ENCODE measurements around the gene BANP. TPM values are rescaled to one million over a fixed set of nuclear protein-coding genes. Genes with fewer than 3 reads are reported as not detected.

BANP gene
- total RNA-seq, 1 experiment from 2014 or later, result 22.6 TPM

DNA sequence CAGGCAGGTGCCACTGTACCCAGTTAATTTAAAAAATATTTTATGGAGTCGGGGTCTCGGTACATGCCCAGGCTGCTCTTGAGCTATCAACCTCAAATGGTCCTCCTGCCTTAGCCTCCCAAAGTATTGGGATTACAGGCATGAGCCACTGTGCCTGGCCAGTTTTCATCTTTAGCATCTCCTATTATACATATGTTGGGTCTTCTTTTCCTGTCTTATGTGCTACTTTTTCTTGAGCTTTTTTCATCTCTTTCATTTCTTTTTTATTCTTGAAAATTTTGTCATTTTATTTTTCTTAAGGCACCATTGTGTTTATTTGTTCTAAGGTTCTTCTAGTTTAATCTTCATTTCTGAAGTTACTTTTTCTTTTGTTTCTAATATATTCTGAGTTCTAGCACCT, 20.7 kb downstream of the BANP start:
- in situ Hi-C loops (cut with HindIII; ENCODE audit: low pct_unique_long_range_greater_than_20kb, low sequenced_read_pairs) (no loop called here), intact Hi-C loops (cut with micrococcal nuclease; ENCODE audit: unreplicated experiment) (no loop called here)
- DNase-seq (ENCODE audit: low read depth, low spot score) (no peak), ATAC-seq (no peak)
- H3K4me3 ChIP-seq (ENCODE audit: low read depth in 2 of 2, low read length in 2 of 2), result no peak overlapping the region
- no peaks in the 10 kb centered on the region for H3K27me3 ChIP-seq (ENCODE audit: control insufficient read depth, insufficient read depth, low read length)
- H3K9me3 ChIP-seq (ENCODE audit: control insufficient read depth, insufficient read depth, low read depth, low read length), result peaks cover 5% of the 10 kb centered on the region; the same call in 1 of the 2 replicates
- no peak overlapping the region for H3K27ac ChIP-seq (ENCODE audit: low read length)
- ChIA-PET CTCF (no interaction called here), POLR2A (interaction anchor here (0.6 kb wide), 1 partner anchor 215 kb away, joined by 3 read pairs; no protein-coding TSS in a partner anchor)
- no TSS peak for BruUV-seq (replicated peaks)
- no peaks in the 10 kb centered on the region for H3K36me3 ChIP-seq (ENCODE audit: control insufficient read depth, insufficient read depth, low read length)
- H3K4me1 ChIP-seq (ENCODE audit: control insufficient read depth, insufficient read depth, low read length), result no peaks in the 10 kb centered on the region; the same call in 1 of the 2 replicates
- TF ChIP-seq POLR2AphosphoS5 (IDR thresholded peaks at IDR 0.05; ENCODE audit: low read depth, low read length), result no peak
- no peak for TF ChIP-seq SIN3A (IDR thresholded peaks at IDR 0.05; ENCODE audit: borderline replicate concordance, insufficient read depth, low read depth, low read length)
- TF ChIP-seq, protein P1, sequence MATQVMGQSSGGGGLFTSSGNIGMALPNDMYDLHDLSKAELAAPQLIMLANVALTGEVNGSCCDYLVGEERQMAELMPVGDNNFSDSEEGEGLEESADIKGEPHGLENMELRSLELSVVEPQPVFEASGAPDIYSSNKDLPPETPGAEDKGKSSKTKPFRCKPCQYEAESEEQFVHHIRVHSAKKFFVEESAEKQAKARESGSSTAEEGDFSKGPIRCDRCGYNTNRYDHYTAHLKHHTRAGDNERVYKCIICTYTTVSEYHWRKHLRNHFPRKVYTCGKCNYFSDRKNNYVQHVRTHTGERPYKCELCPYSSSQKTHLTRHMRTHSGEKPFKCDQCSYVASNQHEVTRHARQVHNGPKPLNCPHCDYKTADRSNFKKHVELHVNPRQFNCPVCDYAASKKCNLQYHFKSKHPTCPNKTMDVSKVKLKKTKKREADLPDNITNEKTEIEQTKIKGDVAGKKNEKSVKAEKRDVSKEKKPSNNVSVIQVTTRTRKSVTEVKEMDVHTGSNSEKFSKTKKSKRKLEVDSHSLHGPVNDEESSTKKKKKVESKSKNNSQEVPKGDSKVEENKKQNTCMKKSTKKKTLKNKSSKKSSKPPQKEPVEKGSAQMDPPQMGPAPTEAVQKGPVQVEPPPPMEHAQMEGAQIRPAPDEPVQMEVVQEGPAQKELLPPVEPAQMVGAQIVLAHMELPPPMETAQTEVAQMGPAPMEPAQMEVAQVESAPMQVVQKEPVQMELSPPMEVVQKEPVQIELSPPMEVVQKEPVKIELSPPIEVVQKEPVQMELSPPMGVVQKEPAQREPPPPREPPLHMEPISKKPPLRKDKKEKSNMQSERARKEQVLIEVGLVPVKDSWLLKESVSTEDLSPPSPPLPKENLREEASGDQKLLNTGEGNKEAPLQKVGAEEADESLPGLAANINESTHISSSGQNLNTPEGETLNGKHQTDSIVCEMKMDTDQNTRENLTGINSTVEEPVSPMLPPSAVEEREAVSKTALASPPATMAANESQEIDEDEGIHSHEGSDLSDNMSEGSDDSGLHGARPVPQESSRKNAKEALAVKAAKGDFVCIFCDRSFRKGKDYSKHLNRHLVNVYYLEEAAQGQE (IDR thresholded peaks at IDR 0.05; ENCODE audit: insufficient read depth in 1 of 2, low read depth in 2 of 2, low read length in 1 of 2), result no peak
- TF ChIP-seq, protein P2, sequence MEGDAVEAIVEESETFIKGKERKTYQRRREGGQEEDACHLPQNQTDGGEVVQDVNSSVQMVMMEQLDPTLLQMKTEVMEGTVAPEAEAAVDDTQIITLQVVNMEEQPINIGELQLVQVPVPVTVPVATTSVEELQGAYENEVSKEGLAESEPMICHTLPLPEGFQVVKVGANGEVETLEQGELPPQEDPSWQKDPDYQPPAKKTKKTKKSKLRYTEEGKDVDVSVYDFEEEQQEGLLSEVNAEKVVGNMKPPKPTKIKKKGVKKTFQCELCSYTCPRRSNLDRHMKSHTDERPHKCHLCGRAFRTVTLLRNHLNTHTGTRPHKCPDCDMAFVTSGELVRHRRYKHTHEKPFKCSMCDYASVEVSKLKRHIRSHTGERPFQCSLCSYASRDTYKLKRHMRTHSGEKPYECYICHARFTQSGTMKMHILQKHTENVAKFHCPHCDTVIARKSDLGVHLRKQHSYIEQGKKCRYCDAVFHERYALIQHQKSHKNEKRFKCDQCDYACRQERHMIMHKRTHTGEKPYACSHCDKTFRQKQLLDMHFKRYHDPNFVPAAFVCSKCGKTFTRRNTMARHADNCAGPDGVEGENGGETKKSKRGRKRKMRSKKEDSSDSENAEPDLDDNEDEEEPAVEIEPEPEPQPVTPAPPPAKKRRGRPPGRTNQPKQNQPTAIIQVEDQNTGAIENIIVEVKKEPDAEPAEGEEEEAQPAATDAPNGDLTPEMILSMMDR (IDR thresholded peaks at IDR 0.05), result no peak

DNA sequence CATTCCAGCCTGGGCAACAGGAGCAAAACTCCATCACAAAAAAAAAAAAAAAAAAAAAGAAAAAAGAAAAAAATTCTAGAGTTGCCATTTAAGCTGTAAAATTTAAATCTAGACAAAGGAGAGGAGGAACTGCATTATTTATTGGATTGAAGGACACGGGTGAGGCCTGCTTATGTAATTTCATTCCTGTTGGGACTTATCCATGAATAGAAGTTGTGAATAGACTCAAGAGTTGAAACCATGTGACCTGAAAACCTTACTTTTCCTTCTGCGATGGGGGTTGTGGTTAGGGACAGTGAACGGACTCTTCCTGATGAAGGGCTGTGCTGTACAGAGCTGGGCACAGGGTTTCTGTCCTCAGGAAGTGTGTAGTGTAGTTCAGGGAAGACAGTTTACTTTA, 22.5 kb downstream of the BANP start:
- intact Hi-C loops (cut with micrococcal nuclease; ENCODE audit: unreplicated experiment), result no loop called here
- TF ChIP-seq POLR2AphosphoS5 (IDR thresholded peaks at IDR 0.05; ENCODE audit: low read depth, low read length) (no peak), TCF7L2 (IDR thresholded peaks at IDR 0.05; ENCODE audit: low read depth, low read length) (no peak), SIN3A (IDR thresholded peaks at IDR 0.05; ENCODE audit: borderline replicate concordance, insufficient read depth, low read depth, low read length) (no peak)
- TF ChIP-seq, protein P2 (IDR thresholded peaks at IDR 0.05), result no peak
- TF ChIP-seq, protein P1 (IDR thresholded peaks at IDR 0.05; ENCODE audit: insufficient read depth in 1 of 2, low read depth in 2 of 2, low read length in 1 of 2), result no peak
- in situ Hi-C loops (cut with HindIII; ENCODE audit: low pct_unique_long_range_greater_than_20kb, low sequenced_read_pairs), result no loop called here
- Histone ChIP-seq H3K27me3 (ENCODE audit: control insufficient read depth, insufficient read depth, low read length) (no peaks in the 10 kb centered on the region), H3K36me3 (ENCODE audit: control insufficient read depth, insufficient read depth, low read length) (no peaks in the 10 kb centered on the region), H3K4me1 (ENCODE audit: control insufficient read depth, insufficient read depth, low read length) (no peaks in the 10 kb centered on the region; the same call in 1 of the 2 replicates), H3K27ac (ENCODE audit: low read length) (no peak overlapping the region), H3K9me3 (ENCODE audit: control insufficient read depth, insufficient read depth, low read depth, low read length) (peaks cover 5% of the 10 kb centered on the region; the same call in 1 of the 2 replicates), H3K4me3 (ENCODE audit: low read depth in 2 of 2, low read length in 2 of 2) (no peak overlapping the region)
- no TSS peak for BruUV-seq (replicated peaks)
- ChIA-PET POLR2A (no interaction called here), CTCF (no interaction called here)
- no peak for ATAC-seq
- DNase-seq (ENCODE audit: low read depth, low spot score), result no peak
